HG02885 (cell line): Measurements from ENCODE around the gene SNED1.
"Not testable (repeated sequence)": the region's sequence is repeated elsewhere in the genome, so short reads cannot be mapped to it uniquely, and the experiment has no call there.

ENCODE experiments used
- ATAC-seq: cut with Tn5 transposase; IDR thresholded peaks from one replicate; pipeline ENCODE4 v1.9.1; 2021; ENCODE audit warnings: mild to moderate bottlenecking; ENCODE audit not compliant: unreplicated experiment, poor library complexity

Gene SNED1

DNA sequence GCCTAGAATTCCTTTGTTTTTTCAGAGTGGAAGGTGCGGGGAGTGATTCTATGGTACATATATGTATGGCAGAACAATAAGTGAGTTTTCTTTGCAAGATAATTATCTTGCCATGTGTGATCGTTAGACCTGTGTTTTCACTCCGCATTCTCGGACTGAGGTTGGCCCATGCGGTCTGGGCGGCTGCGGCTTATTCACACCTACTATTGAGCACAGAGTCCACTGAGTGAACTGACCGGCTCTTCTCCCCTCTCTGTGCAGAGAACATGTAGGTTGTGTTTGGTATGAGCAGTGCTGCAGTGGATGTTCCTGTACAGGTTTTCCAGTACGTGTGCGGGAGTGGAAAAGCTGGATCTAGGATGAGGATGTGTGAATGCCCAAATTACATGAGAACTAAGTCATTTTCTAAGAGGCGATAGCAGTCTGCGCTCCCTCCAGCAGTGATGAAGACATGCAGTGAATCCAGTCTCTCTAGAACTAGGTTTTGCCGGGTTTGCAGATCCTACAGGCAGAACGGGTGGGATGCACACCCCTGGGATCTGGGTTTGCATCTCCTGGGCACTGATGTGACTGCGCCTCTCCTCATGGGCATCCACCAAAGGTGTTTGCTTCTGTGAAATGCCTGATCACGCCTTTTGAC, 76.6 kb downstream of the SNED1 start:
- ATAC-seq, result no peak

DNA sequence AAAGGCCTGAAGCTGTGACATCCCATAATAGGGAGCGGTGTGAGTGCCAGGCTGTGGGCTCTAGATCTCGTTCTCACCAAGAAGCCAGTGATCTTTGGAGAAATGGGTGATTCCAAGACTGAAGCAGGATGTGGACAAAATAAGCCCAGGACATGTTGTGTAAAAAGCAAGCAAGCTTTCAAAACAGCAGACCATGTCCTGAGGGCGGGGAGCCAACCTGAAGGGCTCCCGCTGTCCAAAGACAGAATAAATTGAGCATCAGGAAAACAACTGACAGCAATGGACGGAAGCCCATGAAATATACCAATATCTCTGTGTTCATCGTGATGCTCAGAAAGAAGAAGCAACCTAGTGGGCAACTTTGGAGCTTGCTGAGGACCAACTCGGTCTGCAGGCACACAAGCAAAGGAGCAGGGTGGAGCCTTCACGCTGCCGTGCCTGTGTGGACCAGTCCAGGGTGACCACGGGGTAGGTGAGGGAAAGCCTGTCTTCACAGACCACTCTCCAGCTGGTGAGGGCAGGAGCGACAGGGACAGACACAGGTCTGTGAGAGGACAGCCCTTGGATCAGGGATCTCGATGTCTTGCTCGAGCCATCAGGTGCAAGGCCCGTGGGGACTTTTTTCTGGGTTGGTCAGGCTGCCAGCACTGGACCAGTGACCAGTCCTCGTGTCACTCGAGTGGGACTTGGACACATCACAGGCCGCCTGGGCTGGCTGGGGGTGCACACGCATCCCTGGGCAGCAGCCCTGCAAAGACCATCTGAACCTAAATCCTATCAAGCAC, 82.2 kb downstream of the SNED1 start:
- ATAC-seq, result no peak

DNA sequence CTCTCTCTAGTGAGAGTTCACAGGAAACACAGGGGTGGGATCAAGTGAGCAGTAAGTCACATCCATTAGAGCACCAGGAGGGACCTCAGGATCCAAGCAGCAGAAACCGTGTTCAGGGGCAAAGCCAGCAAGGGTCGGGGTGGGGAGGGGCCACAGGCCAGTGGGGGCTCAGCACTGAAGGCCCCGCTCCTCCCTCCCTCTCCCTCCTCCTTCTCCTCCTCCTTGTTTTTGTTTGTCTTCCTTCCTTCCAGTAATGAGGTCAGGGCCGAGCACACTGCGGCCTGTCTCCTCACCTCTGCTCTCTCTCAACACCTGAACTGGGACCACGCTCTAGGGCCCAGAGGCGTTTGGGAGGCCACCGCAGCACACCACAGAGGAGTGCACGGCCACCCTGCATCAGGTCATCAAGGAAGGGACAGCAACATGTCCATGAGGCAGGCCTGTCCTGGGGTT, 82.8 kb downstream of the SNED1 start:
- ATAC-seq, result no peak

DNA sequence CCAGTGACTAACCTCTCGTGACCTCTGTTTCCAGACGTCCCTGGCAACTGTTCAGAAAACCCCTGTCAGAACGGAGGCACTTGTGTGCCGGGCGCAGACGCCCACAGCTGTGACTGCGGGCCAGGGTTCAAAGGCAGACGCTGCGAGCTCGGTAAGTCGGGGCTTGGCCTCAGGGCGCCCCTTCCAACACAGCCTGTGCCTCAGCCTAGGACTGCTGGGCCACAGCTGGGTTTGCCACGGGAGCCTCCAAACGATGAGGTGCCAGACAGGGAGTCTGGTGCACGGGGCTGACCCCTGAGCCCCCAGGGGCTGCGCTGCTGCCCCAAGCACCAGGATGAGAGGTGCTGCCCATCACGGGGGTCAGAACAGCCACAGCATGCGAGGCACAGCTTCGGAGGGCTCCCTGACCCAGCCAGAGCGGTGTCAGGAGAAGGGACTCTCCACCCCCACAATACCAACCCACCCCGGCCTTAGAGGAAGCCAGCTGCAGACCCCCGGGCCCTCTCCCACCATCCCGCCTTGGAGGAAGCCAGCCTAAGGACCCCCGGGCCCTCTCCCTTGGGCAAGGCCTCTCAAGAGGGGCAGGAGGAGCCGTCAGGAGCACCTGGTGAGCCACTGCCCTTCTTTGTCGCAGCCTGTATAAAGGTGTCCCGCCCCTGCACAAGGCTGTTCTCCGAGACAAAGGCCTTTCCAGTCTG, 83.4 kb downstream of the SNED1 start:
- ATAC-seq, result no peak

DNA sequence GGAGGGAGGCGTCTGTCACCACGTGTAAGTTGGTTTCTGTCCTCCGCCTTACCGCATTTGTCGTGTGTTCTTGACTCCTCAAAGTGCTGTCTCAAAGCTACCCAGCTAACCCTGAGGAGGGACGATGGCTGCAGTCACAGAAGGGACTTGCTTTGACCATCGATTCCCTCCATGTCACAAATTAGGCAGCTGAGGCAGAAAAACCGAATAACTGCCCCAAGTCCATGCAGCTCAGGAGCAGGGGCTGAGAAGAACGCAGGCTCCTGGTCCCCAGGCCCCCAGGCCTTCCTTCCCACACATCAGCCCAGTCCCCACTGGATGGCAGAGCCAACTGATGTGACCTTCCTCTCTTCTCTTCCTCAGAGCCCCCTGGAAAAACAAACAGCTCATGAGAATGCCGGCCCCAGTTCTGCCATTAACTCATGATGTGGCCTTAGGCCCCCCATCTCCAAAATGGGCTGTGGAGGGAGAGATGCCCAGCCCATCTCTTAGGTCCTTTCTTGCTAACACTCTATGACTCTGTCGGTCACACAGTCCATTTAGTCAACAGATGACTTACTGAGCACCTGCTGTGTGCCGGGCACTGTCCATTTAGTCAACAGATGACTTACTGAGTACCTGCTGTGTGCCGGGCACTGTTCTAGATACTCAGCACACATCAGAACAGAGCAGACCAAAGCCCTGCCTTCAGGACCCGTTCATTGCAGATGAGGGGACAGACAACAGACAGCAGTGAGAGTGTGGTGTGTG, 84.1 kb downstream of the SNED1 start:
- no peak for ATAC-seq

DNA sequence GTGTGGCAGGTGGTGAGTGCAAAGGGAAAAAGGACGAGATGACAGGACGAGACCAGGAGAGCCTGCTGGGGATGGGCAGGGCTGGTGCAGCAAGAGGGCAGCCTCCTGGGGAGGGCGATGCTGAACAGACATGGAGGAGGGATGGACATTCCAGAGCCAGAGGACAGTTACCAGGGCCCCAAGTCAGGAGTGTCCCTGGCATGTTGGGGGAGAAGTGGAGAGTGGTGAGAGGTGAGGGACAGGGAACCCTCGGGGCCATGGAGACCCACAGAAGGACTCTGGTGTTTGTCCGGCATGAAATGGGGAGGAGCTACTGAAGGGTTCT, 84.6 kb downstream of the SNED1 start:
- no peak for ATAC-seq

DNA sequence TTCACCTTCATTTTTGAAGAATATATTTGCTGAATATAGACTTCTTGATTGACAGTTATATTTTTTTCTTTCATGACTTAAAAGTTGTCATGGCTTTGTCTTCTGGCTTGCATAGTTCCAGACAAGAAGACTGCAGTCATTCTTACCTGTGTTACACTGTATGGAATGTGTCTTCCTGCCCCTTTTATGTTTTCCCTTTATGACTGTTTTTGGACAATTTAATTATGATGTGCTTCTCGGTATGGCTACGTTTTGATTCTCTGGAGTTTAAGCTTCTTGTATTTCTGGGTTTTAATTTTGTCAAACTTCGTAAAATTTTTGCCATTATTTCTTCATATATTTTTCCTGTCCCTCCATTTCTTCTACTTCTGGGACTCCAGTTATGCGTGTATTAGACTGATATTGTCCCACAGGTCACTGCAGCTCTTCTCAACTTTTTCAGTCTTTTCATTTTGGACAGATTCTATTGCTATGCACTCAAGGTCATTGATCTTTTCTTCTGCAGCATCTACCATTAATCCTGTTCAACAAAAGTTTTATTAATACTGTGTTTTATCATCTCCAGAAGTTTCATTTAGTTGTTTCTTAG, 86.5 kb downstream of the SNED1 start:
- ATAC-seq, result no peak

DNA sequence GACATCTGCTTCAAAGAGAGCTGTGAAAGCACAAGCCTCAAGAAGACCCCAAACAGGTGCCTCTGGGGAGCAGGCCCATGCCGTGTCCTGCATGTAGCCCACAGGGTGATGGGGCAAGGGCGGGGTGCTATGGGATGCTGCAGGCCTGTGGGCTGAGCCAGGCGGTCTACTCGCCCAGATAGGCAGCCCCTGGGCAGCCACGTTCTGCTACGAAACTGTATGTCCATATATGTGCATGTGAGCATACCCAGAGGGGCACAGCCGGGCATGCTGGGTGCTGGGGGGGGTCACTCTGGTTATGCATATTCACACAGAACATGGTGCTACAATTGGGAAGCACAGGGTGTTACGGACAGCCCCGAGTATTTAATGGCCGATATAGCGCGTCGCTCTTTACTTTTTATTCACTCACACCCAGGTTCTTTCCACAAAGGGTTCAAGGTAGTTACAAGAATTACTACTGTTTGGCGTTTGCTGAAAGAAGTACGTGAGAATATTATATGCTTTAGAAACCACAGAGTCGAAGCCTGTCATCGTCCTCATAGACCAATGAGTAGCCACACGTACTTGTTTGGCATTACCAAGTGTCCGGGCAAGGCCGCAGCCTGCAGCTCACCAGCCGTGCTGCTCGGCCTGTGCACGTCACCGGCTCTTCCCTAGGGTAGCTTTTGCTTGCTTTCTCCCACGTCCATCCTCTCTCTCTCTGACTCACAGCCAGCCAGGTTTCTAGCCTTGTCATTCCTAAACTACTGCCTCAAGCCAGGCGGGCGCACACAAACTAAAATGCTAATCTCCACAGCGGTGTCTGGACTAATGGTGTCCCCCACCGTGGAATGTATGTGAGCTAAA, 89.2 kb downstream of the SNED1 start:
- no peak for ATAC-seq

DNA sequence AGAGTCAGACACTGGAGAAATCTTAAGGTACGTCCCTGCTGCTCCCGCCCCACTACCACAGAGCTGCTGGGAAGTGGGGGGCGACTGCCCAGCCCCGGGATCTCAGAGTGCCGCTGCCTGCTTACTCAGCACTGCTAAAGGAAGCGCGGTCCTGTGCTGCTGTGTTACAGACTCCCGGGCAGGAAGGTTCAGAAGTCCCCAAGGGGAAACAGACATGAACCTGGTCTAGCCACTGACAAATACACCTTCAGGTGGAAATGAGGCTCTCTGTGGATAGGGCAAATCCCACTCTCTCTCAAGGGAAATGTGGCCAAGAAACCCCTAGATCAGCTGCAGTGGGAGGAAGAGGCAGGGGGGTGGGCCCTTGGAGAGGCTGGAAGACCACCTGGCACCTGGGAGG, 90.0 kb downstream of the SNED1 start:
- ATAC-seq, result no peak

DNA sequence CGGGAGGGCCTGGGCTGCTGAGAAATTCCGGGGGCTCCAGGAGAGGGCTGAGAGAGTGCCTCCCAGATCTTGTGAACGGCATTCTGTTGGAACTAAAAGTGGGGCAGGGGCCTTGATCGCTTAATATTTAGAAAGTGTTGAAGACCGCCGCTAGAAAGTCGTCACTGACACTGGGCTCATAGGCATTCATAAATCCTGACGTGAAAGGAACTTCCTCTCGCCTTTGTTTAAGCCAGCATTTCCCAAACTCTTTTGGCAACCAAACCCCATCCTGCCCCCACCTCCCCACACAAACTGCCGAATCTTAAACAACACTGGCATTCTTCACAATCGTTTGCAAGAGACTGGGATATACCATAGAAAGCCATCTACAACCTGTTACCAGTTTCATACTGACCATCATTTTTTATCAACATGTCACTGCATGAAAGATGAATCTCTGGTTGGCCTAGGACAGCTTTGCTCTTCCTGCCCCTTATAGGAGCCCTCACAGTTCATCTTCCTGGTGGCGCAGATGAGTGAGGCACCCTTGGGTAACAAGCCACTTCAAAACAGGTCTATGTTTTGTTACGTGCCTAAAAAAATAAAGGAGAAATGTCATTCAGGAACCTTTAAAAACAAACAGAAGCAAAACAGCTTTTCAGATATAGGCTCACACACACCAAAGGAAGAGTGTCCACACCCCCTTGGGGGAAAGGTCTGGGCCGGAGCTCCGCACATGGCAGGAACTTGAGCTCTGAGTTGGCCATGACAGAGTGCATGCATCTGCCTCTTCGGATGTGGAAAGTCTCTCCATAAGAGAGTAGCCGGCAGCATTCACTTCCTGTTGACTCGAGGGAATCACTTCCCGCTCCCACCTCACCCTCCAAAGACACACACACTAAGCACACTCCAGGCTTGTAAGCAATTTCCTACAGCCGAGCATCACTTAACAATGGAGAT, 90.6 kb downstream of the SNED1 start:
- no peak for ATAC-seq

DNA sequence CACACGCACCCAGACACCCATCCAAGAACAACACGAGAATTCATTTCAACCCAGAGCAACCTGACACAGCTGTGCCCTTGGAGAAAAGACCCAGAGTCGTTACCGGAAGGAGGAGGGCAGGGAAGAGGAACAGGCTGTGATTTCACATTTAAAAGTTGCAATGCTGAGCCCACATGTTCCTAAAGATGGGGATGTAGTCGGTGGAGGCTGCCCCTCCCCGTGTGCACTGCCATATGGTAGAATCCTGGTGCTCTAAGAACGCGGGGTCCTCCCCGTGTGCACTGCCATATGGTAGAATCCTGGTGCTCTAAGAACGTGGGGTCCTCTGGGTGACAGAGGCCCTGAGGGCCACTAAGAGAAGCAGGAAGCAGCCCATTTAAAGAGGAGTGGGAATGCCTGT, 92.8 kb downstream of the SNED1 start:
- no peak for ATAC-seq

DNA sequence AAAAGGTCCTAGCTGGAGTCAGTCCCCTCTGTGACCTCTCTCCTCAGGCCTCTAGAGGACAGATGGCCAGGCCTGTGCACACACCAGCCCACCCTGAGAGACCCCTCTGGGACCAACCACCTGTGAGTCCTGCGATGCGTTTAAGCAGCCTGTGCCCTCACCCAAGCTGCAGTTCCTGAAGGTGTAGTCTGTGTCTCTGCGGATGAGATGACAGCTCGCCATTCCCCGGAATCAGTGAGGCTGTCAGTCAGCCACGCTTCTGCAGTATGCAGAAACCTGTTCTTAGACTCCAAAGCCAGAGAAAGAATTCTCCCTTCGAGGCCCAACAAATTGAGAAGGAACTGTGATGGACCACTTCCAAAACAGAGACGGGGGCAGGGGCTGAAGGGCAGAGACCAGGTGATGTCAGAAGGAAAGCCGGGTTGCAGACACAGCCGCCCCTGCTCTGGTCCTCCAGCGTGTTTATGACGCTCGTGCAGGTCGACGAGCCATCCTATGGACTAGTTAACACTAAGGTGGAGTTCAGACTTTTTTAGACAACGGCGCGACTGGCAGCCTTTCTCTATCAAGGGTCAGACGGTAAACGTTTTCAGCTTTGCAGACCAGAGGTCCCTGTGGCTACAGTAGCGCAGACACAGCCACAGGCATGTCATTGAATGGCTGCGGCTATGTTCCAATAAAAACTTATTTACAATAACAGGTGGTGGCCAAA, 93.5 kb downstream of the SNED1 start:
- no peak for ATAC-seq

DNA sequence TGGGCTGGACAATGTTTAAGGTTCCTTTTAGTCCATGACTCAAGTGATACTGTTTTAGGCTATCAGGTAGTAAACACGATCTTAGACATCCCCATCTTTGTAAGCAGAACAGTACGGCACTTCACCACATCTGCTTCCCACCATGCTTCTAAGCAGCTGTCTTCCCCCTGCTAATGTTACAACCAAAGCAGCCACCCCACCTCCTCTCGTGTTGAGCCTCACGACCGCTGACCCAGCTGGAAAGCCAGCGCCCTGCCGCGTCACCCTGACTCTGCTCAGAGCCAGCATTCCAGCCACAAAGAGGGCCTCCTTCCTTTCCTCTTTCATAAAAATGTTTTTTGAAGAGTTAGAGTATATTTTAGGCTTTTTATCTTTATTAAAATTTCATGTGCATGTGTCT, 94.3 kb downstream of the SNED1 start:
- ATAC-seq, result no peak

DNA sequence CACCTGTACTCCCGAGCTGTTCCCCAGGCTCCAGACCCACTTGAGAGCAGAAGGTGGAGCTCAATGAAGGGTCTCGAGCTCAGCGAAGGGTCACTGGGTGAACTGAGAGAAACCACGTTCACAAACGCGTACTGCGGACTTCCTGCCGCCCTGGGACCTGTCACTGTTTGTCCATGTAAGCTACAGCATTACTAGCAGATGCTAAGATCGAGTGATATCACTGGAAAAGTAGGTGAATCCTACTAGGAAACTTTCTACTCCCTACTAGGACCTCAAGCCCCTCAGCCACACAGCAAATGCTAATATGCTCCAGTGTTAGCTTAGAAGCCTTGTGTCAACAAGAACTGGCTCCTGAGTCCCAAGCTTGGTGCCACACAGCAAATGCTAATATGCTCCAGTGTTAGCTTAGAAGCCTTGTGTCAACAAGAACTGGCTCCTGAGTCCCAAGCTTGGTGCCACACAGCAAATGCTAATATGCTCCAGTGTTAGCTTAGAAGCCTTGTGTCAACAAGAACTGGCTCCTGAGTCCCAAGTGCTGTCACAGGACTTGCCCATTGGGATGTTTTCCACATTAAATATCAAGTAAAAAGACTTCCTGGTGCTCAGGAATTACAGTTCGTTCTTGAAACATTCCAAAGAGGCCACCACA, 94.8 kb downstream of the SNED1 start:
- not testable (repeated sequence) for ATAC-seq

DNA sequence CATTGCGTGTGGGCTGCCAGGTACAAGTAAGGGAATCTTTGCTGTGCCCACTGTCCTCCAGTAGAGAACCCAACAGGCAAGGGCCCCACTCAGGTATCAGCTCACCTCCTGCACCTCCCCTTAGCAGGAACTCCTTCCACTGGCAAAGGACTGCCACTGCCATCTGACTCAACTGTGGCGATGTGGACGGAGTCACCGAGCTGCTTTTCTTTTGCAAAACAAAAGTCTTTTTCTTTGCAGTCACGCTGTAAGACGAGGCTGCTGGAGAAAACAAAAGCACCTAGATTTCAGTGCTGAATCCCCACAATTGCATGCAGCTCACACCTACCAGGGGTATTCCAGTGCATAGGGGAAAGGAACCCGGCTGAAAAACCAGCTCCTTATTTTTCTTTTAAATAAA, 95.8 kb downstream of the SNED1 start:
- no peak for ATAC-seq

DNA sequence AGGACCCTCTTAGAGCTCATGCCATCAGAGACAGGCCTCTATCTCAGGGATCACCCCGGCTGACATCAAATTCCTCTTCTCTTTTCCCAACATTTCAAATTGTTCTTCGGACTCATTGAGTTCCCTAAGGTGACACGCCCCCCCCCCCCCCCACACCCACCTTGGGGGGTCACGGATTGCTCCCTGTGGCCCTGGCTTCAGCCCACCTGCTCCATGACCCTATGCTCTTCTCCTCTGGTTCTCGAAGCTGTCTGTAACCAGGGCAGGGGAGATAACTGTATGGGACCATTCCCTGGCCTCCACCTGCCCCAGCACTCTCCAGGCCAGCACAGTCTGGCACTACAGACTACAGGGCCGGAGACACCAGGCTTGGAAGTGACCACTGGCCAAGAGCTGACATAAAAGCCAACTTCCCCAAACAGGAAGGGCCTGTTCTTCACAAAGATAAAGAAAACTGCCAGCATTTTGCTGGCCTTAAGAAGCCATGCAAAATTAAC, 96.6 kb downstream of the SNED1 start:
- no peak for ATAC-seq

DNA sequence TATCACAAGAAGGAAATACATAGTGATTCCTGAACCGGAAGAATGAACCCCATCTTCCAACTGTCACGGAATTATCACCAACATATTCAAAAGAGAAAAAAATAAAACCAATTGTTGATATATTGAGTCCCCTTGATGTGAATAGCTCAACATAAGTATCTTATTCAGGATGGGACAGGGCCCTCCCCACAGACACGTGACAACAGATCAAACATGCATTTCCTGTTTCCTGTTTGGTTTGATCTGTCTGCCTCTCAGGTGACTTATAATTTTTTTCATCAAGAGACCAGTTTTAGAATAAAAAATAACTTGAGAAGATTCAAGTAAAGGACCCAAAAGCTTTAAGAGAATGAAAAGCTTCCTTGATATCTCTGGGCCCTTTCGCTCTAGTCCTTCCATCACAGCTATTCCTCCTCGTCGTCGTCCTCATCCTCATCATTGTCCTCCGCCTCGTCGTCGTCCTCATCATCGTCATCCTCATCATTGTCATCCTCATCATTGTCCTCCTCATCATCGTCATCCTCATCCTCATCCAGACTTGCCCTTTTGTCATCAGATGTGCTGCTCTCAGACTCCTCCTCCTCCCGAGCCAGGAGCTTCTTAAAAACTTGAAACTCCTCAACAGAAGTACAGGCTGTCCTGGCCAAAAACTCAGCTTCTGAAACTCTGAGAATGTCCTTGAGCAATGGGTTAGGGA, 97.3 kb downstream of the SNED1 start:
- no peak for ATAC-seq
